GM11168 (cell line): ENCODE results near the gene ATF2.

Experiments
- in situ Hi-C: fragments of 300-500 bp; cut with MboI; formaldehyde crosslinking; loops from one replicate; pipeline ENCODE4 v1.12.0; 2022; ENCODE audit warnings: low sequenced_read_pairs; ENCODE audit not compliant: unreplicated experiment

Gene ATF2

GRCh38 chr2:175167792-175168563 is at the start of gene ATF2:
TSS of gene ATF2 (minus strand) at chr2:175168203. CDS start at chr2:175136443, 31,760 bp downstream.
- in situ Hi-C loops: no loop called here

- in situ Hi-C loops: no loop called here
These were observed 39.9 kb upstream of the ATF2 start for GRCh38 chr2:175207741-175208438.

GRCh38 chr2:175206866-175207265 is 38.9 kb upstream of the ATF2 start:
- in situ Hi-C loops: no loop called here

- in situ Hi-C loops: no loop called here
These were observed 37.5 kb upstream of the ATF2 start for GRCh38 chr2:175205523-175205922.

GRCh38 chr2:175203621-175204496 is 35.9 kb upstream of the ATF2 start:
- in situ Hi-C loops: no loop called here

DNA sequence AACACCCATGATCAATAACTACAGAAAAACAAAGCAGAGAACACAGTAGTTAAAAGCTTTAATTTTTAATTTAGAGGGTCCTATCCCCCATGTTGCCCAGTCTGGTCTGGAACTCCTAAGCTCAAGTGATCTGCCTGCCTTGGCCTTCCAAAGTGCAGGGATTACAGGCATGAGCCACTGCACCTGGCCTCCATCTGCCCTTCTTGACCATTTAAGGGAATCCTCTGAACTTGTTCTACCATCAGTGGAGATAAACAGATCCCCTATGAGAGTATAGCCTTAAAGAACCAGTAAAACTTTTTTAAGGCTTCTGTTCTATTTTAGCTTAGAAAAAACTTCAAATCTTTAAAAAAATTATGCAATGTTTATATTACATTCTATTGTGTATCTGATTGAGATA is 27.0 kb upstream of the ATF2 start:
- in situ Hi-C loops: no loop called here

DNA sequence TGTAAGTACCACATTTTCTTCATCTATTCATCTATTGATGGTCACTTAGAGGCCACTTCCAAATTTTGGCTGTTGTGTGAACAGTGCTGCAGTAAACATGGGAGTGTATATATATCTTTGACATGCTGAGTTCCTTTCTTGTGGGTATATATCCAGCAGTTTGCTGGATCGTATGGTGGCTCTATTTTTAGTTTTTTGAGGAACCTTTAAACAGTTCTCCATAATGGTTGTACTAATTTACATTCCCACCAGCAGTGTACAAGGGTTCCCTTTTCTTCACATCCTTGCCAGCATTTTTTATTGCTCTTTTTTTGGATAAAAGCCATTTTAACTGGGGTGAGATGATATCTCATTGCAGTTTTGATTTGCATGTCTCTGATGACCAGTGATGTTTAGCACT is 20.8 kb upstream of the ATF2 start:
- in situ Hi-C loops: loop anchor here (10.0 kb wide), 1 partner anchor 74 kb away; no protein-coding TSS in a partner anchor

DNA sequence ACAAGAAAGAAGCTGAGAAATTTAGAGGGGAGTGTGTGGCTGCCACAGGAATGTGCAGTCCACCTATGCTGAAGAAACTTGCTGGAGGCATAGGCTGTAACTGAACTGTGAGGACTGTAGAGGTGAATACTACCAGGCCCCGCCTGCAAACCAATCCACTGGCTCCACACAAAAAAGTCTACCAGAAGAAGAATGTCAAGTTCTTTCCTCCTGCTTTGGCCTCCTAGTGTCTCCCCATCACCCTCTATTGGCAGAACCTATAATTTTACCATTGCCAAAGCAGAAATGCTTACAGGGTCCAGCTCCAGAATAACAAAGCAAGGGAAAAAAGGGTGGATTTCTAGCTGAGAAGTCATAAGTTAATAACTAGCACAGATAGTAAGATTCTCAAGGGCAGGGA is 19.4 kb upstream of the ATF2 start:
- in situ Hi-C loops: loop anchor here (10.0 kb wide), 1 partner anchor 73 kb away; no protein-coding TSS in a partner anchor

DNA sequence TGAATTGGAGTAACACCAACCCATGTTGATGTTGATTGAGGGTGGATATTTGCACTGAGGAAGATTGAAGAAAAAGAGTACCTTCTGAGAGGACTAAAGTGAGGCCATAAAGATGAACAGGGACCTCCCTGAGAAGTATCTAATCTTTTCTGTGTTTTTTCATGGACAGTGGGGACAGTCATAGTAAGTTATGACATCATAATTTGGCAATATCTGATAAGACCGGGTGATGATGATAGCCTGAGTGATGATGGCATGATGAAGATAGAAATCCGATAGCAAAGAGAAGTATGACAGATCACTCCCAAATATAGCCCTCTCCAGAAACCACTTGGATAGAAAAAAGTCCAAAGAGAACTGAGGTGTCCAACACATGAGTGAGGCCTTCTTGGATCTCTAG is 15.7 kb upstream of the ATF2 start:
- in situ Hi-C loops: loop anchor here (10.0 kb wide), 1 partner anchor 69 kb away; no protein-coding TSS in a partner anchor

- in situ Hi-C loops: loop anchor here (10.0 kb wide), 1 partner anchor 67 kb away; no protein-coding TSS in a partner anchor
These were observed 13.9 kb upstream of the ATF2 start for GRCh38 chr2:175181877-175182308.

DNA sequence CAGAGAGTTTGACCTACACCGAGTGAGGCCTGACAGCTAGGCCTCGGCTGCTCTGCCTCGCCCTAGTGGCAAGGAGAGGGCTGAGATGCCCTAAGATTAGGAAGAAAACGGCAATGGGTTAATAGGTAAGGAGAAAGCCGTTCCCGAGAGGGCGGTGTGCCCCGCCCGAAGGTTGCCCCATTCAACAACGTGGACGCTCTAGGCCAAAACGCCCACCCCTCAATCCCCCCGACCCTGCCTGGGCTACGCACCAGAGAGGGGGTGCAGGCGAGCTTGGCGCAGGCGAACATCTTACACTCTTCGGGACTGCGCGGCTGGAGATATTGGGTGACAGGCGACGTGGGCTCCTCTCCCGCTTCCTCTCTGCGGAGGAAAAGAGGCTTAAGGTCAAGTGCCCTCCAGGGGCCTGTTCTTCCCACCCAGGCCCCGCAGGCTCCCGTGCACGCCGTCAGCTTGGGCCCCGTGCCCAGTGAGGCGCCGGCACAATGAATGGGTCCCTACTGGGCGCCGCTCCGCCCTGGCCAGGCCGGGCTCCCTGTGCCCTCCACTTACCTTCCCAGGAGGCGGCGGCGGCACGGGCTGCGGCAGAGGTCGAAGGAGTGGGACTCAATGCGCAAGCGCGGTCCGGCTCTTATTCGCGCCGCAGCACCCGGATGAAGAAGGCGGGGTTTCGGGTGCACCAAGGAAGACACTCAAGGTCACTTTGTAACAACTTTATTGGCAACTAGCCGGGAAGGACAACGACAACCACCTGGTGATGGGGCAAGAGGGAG is 13.3 kb upstream of the ATF2 start, which contains the start of gene ATP5MC3:
Gene ATP5MC3 (minus strand): TSS at position 607 of the 773 bp plus-strand sequence. CDS start 317 bp downstream, at position 290.
- in situ Hi-C loops: loop anchor here (10.0 kb wide), 1 partner anchor 66 kb away; no protein-coding TSS in a partner anchor

DNA sequence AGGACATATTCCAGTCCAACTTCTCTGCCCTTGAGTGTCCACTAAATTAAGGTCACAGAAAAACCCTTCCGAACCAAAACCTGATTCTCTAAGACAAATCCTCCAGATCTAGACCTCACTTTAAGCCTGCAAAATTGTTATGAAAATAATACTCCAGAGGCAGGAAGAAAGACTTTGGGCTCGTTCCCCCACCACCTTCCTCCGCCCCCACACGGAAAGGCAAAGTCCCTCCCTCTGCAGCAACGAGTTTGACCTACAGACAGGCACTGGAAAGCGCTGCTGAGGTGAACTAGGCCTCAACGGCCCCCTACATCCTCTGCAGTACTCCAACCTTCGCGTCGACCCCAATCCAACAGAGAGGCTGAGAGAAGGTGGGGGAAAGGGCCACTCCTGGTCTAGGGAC is 12.7 kb upstream of the ATF2 start:
- in situ Hi-C loops: loop anchor here (10.0 kb wide), 1 partner anchor 66 kb away; no protein-coding TSS in a partner anchor

DNA sequence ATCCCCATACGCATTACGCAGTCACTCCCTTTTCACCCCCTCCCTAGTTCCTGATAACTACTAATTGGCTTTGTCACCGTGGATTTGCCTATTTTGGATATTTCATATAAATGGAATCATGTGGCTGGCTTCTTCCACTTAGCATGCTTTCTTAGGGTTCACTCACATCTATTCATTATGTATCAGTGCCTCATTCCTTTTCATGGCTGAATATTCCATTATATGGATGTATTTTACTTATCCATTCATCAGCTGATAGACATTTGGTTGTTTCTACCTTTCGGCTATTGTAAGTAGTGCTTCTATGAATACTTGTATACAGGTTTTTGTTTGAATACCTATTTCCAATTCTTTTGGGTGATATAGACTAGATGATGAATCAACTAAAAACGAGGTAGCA is 8.6 kb upstream of the ATF2 start:
- in situ Hi-C loops: no loop called here

GRCh38 chr2:175175896-175176295 is 7.9 kb upstream of the ATF2 start:
- in situ Hi-C loops: no loop called here

DNA sequence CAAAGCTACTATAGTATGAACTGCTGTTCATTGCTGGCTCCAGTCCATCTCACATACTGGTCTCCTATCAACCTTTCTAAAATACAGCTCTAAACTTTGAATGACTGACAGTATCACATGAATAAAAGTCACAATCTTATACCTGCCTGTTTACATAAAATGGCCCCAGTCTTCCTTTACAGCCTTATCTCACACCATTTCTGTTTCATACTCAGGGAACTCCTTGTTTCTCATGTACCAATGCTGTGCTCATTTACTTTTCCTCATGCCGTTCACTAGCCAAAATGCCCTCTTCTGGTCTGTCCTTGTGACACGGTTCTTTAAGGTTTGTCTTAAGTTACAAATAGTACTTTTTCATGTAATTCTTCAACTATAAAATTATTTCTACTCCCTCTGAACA is 7.3 kb upstream of the ATF2 start:
- in situ Hi-C loops: no loop called here

DNA sequence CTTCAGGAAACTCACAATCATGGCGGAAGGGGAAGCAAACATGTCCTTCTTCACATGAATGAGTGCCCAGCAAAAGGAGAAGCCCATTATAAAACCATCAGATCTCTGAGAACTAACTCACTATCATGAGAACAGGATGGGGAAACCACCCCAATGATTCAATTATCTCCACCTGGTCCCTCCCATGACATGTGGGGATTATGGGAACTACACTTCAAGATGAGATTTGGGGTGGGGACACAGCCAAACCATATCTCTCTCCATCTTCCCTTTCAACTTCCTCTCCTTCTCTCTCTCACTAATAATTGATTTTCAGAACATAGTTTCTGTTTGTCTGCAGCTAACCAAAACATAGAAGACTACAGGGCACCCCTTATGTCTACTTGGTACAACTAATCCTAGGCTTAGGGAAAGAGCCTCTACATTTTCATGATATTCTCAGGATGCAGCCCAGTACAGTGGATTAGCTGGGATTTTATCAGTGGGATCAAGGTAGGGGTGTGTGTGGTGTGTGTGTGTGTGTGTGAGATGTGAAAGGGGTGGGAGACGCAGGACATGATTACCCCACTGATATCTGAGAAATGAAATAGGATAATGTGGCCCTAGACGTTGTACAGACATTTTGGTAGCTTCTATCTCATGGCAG is 2.8 kb upstream of the ATF2 start:
- in situ Hi-C loops: no loop called here

DNA sequence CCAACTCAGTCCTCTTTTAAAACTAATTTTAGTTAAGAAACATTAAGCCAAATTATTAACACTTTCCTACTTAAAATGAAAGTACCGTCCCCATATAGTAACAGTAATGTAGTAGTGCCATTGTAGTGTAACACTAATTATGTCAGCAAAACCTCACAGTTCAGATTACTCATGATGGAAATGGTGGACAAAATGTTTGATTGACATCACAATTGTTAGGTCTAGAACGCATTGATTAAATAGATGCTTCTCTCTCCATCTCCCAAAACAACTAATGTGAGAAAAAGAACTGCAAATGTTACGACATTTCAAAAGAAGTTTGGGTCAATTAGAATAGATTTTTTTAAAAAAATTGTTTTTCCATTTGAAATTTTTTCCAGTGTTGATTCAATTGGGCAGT is 1.2 kb upstream of the ATF2 start:
- in situ Hi-C loops: no loop called here

DNA sequence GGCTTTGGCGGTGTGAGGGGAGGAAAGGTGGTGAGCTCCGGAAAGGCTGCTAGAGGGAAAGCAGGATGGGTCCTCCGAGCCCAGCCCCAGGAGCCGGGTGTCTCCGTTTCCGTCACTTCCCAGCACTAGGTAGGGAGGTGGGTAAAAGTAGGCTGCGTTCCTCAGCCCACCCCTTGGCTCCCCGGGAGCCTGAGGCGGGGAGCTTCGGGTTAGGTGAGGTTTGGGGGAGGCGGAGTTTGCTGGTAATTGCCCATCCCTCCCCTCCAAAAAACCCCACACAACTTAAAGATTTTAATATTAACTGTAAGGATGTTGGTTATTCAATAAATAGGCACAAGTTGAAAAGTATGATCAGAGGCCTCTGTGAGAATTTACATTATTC is 552 bp upstream of the ATF2 start:
- in situ Hi-C loops: no loop called here
